SK-N-SH treated with all-trans-retinoic acid at 6 μM for 48 hours (cell line): Measurements from ENCODE around the gene ATP6V0E2.

ENCODE experiments used
- ATAC-seq: fragments of 200-7000 bp; cut with Tn5 transposase; 3 replicates; pipeline ENCODE4 v1.9.1; 2020; ENCODE audit warnings: mild to moderate bottlenecking, moderate library complexity
- ARNTL ChIP-seq: fragments of 450-650 bp; formaldehyde crosslinking; IDR thresholded peaks from 2 replicates; pipeline ENCODE4 v1.5.0; 2020; ENCODE audit warnings: low read depth, mild to moderate bottlenecking, moderate library complexity, borderline replicate concordance
- CSRNP3 ChIP-seq: fragments of 250-450 bp; sonication (Bioruptor Pico); IDR thresholded peaks from 2 replicates; pipeline ENCODE4 v1.5.1; 2021; ENCODE audit warnings: mild to moderate bottlenecking, moderate library complexity
- ESRRG ChIP-seq: fragments of 250-450 bp; sonication (Bioruptor Pico); IDR thresholded peaks from 2 replicates; pipeline ENCODE4 v1.6.1; 2021; ENCODE audit warnings: mild to moderate bottlenecking
- GLIS3 ChIP-seq: fragments of 250-450 bp; sonication (Bioruptor Pico); IDR thresholded peaks from 2 replicates; pipeline ENCODE4 v1.5.0; 2020; ENCODE audit warnings: mild to moderate bottlenecking, moderate library complexity
- ISL1 ChIP-seq: fragments of 250-450 bp; sonication (Bioruptor Pico); IDR thresholded peaks from 2 replicates; pipeline ENCODE4 v2.1.2; 2022; ENCODE audit warnings: mild to moderate bottlenecking, moderate library complexity
- OSR1 ChIP-seq: fragments of 250-450 bp; sonication (Bioruptor Pico); IDR thresholded peaks from 2 replicates; pipeline ENCODE4 v1.8.0; 2022; ENCODE audit warnings: moderate library complexity, mild to moderate bottlenecking, inconsistent platforms
- POU6F1 ChIP-seq: fragments of 250-450 bp; sonication (Bioruptor Pico); IDR thresholded peaks from 2 replicates; pipeline ENCODE4 v1.8.0; 2021; ENCODE audit warnings: low read depth, mild to moderate bottlenecking, moderate library complexity, borderline replicate concordance
- PPARA ChIP-seq: fragments of 250-450 bp; sonication (Bioruptor Pico); IDR thresholded peaks from 2 replicates; pipeline ENCODE4 v1.5.0; 2020; ENCODE audit warnings: mild to moderate bottlenecking, borderline replicate concordance
- RARB ChIP-seq: fragments of 250-450 bp; sonication (Bioruptor Pico); IDR thresholded peaks from 2 replicates; pipeline ENCODE4 v1.8.0; 2021; ENCODE audit warnings: mild to moderate bottlenecking, moderate library complexity
- SNAI2 ChIP-seq: fragments of 250-450 bp; sonication (Bioruptor Pico); IDR thresholded peaks from 2 replicates; pipeline ENCODE4 v1.5.0; 2020; ENCODE audit warnings: mild to moderate bottlenecking, moderate library complexity
- TCF4 ChIP-seq: fragments of 250-450 bp; sonication (Bioruptor Pico); IDR thresholded peaks from 2 replicates; pipeline ENCODE4 v1.8.0; 2021; ENCODE audit warnings: mild to moderate bottlenecking, moderate library complexity, borderline replicate concordance
- TOX ChIP-seq: fragments of 250-450 bp; sonication (Bioruptor Pico); IDR thresholded peaks from 2 replicates; pipeline ENCODE4 v1.8.0; 2021; ENCODE audit warnings: mild to moderate bottlenecking, moderate library complexity, borderline replicate concordance
- ZC3H10 ChIP-seq: fragments of 250-450 bp; sonication (Bioruptor Pico); IDR thresholded peaks from 2 replicates; pipeline ENCODE4 v1.5.1; 2021; ENCODE audit warnings: mild to moderate bottlenecking, moderate library complexity
- ZFP3 ChIP-seq: fragments of 250-450 bp; sonication (Bioruptor Pico); IDR thresholded peaks from 2 replicates; pipeline ENCODE4 v1.5.0; 2020; ENCODE audit warnings: mild to moderate bottlenecking, moderate library complexity
- ZFP30 ChIP-seq: fragments of 450-650 bp; formaldehyde crosslinking; IDR thresholded peaks from 2 replicates; pipeline ENCODE4 v1.5.0; 2022; ENCODE audit warnings: mild to moderate bottlenecking, moderate library complexity
- ZNF565 ChIP-seq: fragments of 450-650 bp; formaldehyde crosslinking; conservative IDR thresholded peaks from 2 replicates; pipeline ENCODE4 v1.5.0; 2020; ENCODE audit warnings: low read depth, mild to moderate bottlenecking, moderate library complexity
- ZNF70 ChIP-seq: fragments of 450-650 bp; formaldehyde crosslinking; IDR thresholded peaks from 2 replicates; pipeline ENCODE4 v1.5.0; 2020; ENCODE audit warnings: mild to moderate bottlenecking, moderate library complexity
- TF ChIP-seq, protein P1 (sequence below): fragments of 250-450 bp; sonication (Bioruptor Pico); IDR thresholded peaks from 2 replicates; pipeline ENCODE4 v1.8.0; 2020; ENCODE audit warnings: mild to moderate bottlenecking, moderate library complexity, borderline replicate concordance
- TF ChIP-seq, protein P2 (sequence below): fragments of 250-450 bp; sonication (Bioruptor Pico); IDR thresholded peaks from 2 replicates; pipeline ENCODE4 v1.5.0; 2020; ENCODE audit warnings: mild to moderate bottlenecking, moderate library complexity

Gene ATP6V0E2

DNA sequence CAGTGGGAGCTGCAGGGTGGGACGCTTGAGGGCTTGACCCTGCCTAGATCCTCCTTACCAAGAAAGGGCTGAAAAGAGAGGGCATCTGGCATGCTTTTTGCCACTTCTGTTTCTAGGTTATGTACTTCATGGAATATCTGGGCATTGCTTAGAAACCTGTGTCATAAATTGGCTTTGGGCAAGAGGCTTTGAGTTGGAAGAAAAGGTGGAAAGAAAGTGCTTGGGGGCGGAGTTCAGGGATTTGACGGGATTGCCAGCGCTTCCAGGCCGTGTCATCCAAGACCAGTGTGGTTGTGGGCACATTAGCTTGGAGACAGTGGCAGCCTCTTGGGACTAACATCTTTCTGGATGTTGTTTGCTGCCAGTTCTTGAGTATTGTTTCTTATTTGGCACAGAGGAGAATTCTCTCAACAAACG lies 34.8 kb upstream of the ATP6V0E2 start:
- peak; percentile 7 for ATAC-seq
- TF ChIP-seq TCF4 (CRISPR knock-in tag): no peak
- no peak for TF ChIP-seq ESRRG
- TF ChIP-seq, protein P1, sequence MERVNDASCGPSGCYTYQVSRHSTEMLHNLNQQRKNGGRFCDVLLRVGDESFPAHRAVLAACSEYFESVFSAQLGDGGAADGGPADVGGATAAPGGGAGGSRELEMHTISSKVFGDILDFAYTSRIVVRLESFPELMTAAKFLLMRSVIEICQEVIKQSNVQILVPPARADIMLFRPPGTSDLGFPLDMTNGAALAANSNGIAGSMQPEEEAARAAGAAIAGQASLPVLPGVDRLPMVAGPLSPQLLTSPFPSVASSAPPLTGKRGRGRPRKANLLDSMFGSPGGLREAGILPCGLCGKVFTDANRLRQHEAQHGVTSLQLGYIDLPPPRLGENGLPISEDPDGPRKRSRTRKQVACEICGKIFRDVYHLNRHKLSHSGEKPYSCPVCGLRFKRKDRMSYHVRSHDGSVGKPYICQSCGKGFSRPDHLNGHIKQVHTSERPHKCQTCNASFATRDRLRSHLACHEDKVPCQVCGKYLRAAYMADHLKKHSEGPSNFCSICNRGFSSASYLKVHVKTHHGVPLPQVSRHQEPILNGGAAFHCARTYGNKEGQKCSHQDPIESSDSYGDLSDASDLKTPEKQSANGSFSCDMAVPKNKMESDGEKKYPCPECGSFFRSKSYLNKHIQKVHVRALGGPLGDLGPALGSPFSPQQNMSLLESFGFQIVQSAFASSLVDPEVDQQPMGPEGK (CRISPR knock-in tag): no peak
- no peak for TF ChIP-seq RARB
- no peak for TF ChIP-seq ZNF565 (CRISPR knock-in tag)
- TF ChIP-seq GLIS3 (CRISPR knock-in tag): no peak
- no peak for TF ChIP-seq ZNF70 (CRISPR knock-in tag)
- TF ChIP-seq PPARA: no peak
- no peak for TF ChIP-seq ZC3H10 (CRISPR knock-in tag)
- TF ChIP-seq, protein P2, sequence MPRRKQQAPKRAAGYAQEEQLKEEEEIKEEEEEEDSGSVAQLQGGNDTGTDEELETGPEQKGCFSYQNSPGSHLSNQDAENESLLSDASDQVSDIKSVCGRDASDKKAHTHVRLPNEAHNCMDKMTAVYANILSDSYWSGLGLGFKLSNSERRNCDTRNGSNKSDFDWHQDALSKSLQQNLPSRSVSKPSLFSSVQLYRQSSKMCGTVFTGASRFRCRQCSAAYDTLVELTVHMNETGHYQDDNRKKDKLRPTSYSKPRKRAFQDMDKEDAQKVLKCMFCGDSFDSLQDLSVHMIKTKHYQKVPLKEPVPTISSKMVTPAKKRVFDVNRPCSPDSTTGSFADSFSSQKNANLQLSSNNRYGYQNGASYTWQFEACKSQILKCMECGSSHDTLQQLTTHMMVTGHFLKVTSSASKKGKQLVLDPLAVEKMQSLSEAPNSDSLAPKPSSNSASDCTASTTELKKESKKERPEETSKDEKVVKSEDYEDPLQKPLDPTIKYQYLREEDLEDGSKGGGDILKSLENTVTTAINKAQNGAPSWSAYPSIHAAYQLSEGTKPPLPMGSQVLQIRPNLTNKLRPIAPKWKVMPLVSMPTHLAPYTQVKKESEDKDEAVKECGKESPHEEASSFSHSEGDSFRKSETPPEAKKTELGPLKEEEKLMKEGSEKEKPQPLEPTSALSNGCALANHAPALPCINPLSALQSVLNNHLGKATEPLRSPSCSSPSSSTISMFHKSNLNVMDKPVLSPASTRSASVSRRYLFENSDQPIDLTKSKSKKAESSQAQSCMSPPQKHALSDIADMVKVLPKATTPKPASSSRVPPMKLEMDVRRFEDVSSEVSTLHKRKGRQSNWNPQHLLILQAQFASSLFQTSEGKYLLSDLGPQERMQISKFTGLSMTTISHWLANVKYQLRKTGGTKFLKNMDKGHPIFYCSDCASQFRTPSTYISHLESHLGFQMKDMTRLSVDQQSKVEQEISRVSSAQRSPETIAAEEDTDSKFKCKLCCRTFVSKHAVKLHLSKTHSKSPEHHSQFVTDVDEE: no peak

DNA sequence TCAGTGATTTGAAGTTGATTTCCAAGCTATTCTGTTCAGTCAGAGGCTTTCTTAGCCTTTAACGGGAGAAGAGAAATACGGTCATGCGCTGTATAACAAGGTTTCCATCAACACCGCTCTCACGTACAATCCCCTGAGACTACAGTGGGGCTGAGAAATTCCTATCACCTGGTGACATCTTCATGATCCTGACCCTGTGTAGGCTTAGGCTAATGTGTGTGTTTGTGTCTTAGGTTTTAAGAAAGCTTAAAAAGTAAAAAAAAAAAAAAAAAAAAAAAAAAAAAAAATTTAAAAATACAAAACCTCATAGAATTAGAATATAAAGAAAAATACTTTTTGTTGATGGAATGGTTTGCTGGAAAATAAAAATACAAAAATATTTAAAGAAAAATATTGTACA lies 33.8 kb upstream of the ATP6V0E2 start:
- no peak for ATAC-seq

More for the DNA sequence above, 33.8 kb upstream of the ATP6V0E2 start:
- TF ChIP-seq OSR1 (CRISPR knock-in tag) (no peak), SNAI2 (CRISPR knock-in tag) (no peak), ZFP3 (CRISPR knock-in tag) (no peak), ZC3H10 (CRISPR knock-in tag) (no peak), ISL1 (CRISPR knock-in tag) (no peak), RARB (no peak), GLIS3 (CRISPR knock-in tag) (no peak), CSRNP3 (CRISPR knock-in tag) (no peak), ZNF565 (CRISPR knock-in tag) (no peak), POU6F1 (CRISPR knock-in tag) (no peak), ZFP30 (CRISPR knock-in tag) (no peak), ESRRG (no peak), PPARA (no peak), ARNTL (CRISPR knock-in tag) (no peak), TOX (CRISPR knock-in tag) (no peak)
- TF ChIP-seq, protein P1 (CRISPR knock-in tag): no peak
- TF ChIP-seq, protein P2: no peak
